H9 (cell line): ENCODE measurements around the gene SPPL3. TPM values are rescaled to one million over a fixed set of nuclear protein-coding genes. Genes with fewer than 3 reads are reported as not detected.

Experiments
- DNase-seq: peaks from one replicate; pipeline ENCODE4 v3.0.0-alpha.2; 2017
- H2AFZ ChIP-seq: one replicate; pipeline ENCODE4 v1.6.1; 2013; ENCODE audit warnings: mild to moderate bottlenecking, low read length, control low read depth, moderate library complexity
- H2AK5ac ChIP-seq: 2 replicates; pipeline ENCODE4 v1.6.1; 2013; ENCODE audit warnings: low read length, control low read depth, mixed read lengths; ENCODE audit not compliant: insufficient read length
- H2BK120ac ChIP-seq: one replicate; pipeline ENCODE4 v1.6.1; 2013; ENCODE audit warnings: low read depth, mild to moderate bottlenecking, low read length, control low read depth, inconsistent platforms; ENCODE audit not compliant: poor library complexity, severe bottlenecking
- H2BK12ac ChIP-seq: 2 replicates; pipeline ENCODE4 v1.6.1; 2013; ENCODE audit warnings: low read length, control low read depth, mixed read lengths, low read depth; ENCODE audit not compliant: insufficient read length
- H2BK15ac ChIP-seq: 2 replicates; pipeline ENCODE4 v1.6.1; 2013; ENCODE audit warnings: low read depth, low read length, control low read depth
- H2BK20ac ChIP-seq: one replicate; pipeline ENCODE4 v1.6.1; 2013; ENCODE audit warnings: low read depth, mild to moderate bottlenecking, low read length, control low read depth, inconsistent platforms; ENCODE audit not compliant: poor library complexity, severe bottlenecking
- H2BK5ac ChIP-seq: 2 replicates; pipeline ENCODE4 v1.6.1; 2013; ENCODE audit warnings: low read length, control low read depth, mixed read lengths; ENCODE audit not compliant: insufficient read length
- H3K14ac ChIP-seq: 2 replicates; pipeline ENCODE4 v1.6.1; 2013; ENCODE audit warnings: low read length, control low read depth; ENCODE audit not compliant: insufficient read depth
- H3K18ac ChIP-seq: 2 replicates; pipeline ENCODE4 v1.6.1; 2013; ENCODE audit warnings: low read depth, mild to moderate bottlenecking, mixed read lengths, low read length, control low read depth; ENCODE audit not compliant: insufficient read length
- H3K23ac ChIP-seq: 2 replicates; pipeline ENCODE4 v1.6.1; 2013; ENCODE audit warnings: low read length, control low read depth, mixed read lengths, low read depth; ENCODE audit not compliant: insufficient read length
- H3K23me2 ChIP-seq: 2 replicates; pipeline ENCODE4 v1.6.1; 2013; ENCODE audit warnings: low read depth, mild to moderate bottlenecking, mixed read lengths, low read length, control low read depth; ENCODE audit not compliant: insufficient read length, poor library complexity, severe bottlenecking
- H3K27ac ChIP-seq: 2 replicates; pipeline ENCODE4 v1.5.1; 2013; ENCODE audit warnings: low read length, control low read depth, mixed read lengths, low read depth; ENCODE audit not compliant: insufficient read length
- H3K27me3 ChIP-seq: 2 replicates; pipeline ENCODE4 v1.6.1; 2013; ENCODE audit warnings: low read length, control low read depth, inconsistent platforms; ENCODE audit not compliant: insufficient read depth
- H3K4ac ChIP-seq: 2 replicates; pipeline ENCODE4 v1.6.1; 2013; ENCODE audit warnings: low read depth, mild to moderate bottlenecking, control low read depth, inconsistent platforms, low read length, moderate library complexity
- H3K4me1 ChIP-seq: 2 replicates; pipeline ENCODE4 v1.6.1; 2013; ENCODE audit warnings: low read length, control low read depth, inconsistent platforms; ENCODE audit not compliant: insufficient read depth
- H3K4me2 ChIP-seq: 2 replicates; pipeline ENCODE4 v1.6.1; 2013; ENCODE audit warnings: low read length, control low read depth, mixed read lengths; ENCODE audit not compliant: insufficient read length, insufficient read depth
- H3K56ac ChIP-seq: 2 replicates; pipeline ENCODE4 v1.6.1; 2013; ENCODE audit warnings: low read depth, mild to moderate bottlenecking, mixed read lengths, low read length, control low read depth; ENCODE audit not compliant: insufficient read length
- H3K79me1 ChIP-seq: 2 replicates; pipeline ENCODE4 v1.6.1; 2013; ENCODE audit warnings: low read depth, mild to moderate bottlenecking, moderate library complexity, low read length, control low read depth, inconsistent platforms; ENCODE audit not compliant: insufficient read depth, poor library complexity, severe bottlenecking
- H3K79me2 ChIP-seq: 2 replicates; pipeline ENCODE4 v1.6.1; 2013; ENCODE audit warnings: low read length, control low read depth, inconsistent platforms; ENCODE audit not compliant: insufficient read depth
- H3K9ac ChIP-seq: 2 replicates; pipeline ENCODE4 v1.6.1; 2013; ENCODE audit warnings: low read length, control low read depth, mixed read lengths; ENCODE audit not compliant: insufficient read length; ENCODE audit errors: extremely low read depth
- H3K9me3 ChIP-seq: one replicate; pipeline ENCODE4 v1.6.1; 2013; ENCODE audit warnings: low read depth, low read length, inconsistent platforms; ENCODE audit not compliant: control insufficient read depth
- H3T11ph ChIP-seq: one replicate; pipeline ENCODE4 v1.6.1; 2013; ENCODE audit warnings: mild to moderate bottlenecking, low read length, control low read depth, inconsistent platforms
- H4K20me1 ChIP-seq: one replicate; pipeline ENCODE4 v1.6.1; 2013; ENCODE audit not compliant: control insufficient read depth, insufficient read length, insufficient read depth
- H4K5ac ChIP-seq: 2 replicates; pipeline ENCODE4 v1.6.1; 2013; ENCODE audit warnings: low read depth, mild to moderate bottlenecking, mixed read lengths, low read length, control low read depth; ENCODE audit not compliant: insufficient read length
- H4K8ac ChIP-seq: replicated peaks from 2 replicates; pipeline ENCODE4 v1.6.1; 2013; ENCODE audit warnings: low read length, control low read depth, mixed read lengths, low read depth; ENCODE audit not compliant: insufficient read length
- H4K91ac ChIP-seq: 2 replicates; pipeline ENCODE4 v1.6.1; 2013; ENCODE audit warnings: low read depth, mild to moderate bottlenecking, moderate library complexity, mixed read lengths, low read length, control low read depth; ENCODE audit not compliant: insufficient read length
- H3K27ac Mint-ChIP-seq, 3 experiments: 2 replicates in 2 of 3; 3 replicates in 1 of 3; pipeline ENCODE4 v1.8.0; 2020 to 2021; ENCODE audit warnings: mixed read lengths in 3 of 3, mild to moderate bottlenecking in 1 of 3, moderate library complexity in 1 of 3
- H3K27me3 Mint-ChIP-seq: 2 replicates; pipeline ENCODE4 v1.8.0; 2021; ENCODE audit warnings: low read depth, mild to moderate bottlenecking, moderate library complexity, mixed read lengths
- H3K36me3 Mint-ChIP-seq, 3 experiments: 2 replicates in 2 of 3; 3 replicates in 1 of 3; pipeline ENCODE4 v1.8.0; 2020 to 2021; ENCODE audit warnings: low read depth in 3 of 3, mixed read lengths in 3 of 3; ENCODE audit not compliant: insufficient read depth in 1 of 3
- H3K4me1 Mint-ChIP-seq, 2 experiments: 2 replicates each; pipeline ENCODE4 v1.8.0; 2020; ENCODE audit warnings: mixed read lengths in 2 of 2
- H3K4me3 Mint-ChIP-seq, 2 experiments: 2 replicates in 1 of 2; 3 replicates in 1 of 2; pipeline ENCODE4 v1.8.0; 2020 to 2021; ENCODE audit warnings: mild to moderate bottlenecking in 2 of 2, mixed read lengths in 2 of 2, moderate library complexity in 1 of 2
- H3K9me3 Mint-ChIP-seq, 2 experiments: 2 replicates in 1 of 2; 3 replicates in 1 of 2; pipeline ENCODE4 v1.8.0; 2020; ENCODE audit warnings: mild to moderate bottlenecking in 2 of 2, mixed read lengths in 2 of 2, moderate library complexity in 1 of 2
- CTCF ChIP-seq: fragments of 200-600 bp; sonication (generic); conservative IDR thresholded peaks from 3 replicates; pipeline ENCODE4 v1.8.0; 2021; ENCODE audit warnings: antibody characterized with exemption, mild to moderate bottlenecking
- WGBS: extraction: QIAGEN DNeasy Blood & Tissue Kit; methylation state at CpG from one replicate; pipeline ENCODE4 v1.1.7; 2013; ENCODE audit warnings: missing lambda C conversion rate, low lambda C conversion rate, mixed read lengths; ENCODE audit not compliant: insufficient read length; ENCODE audit errors: extremely low coverage; 5-methylcytosine and 5-hydroxymethylcytosine counted together
- total RNA-seq: library from RNA; stranded (reverse); gene quantifications from 2 replicates; pipeline ENCODE4 v1.2.1, GENCODE V29; 2021

The SPPL3 gene
- total RNA-seq, 1 experiment from 2014 or later: 46.3 TPM

GRCh38 chr12:120724720-120725119 is 179.4 kb downstream of the SPPL3 start:
- peaks cover 7% of the 10 kb centered on the region; the same call in 1 of the 2 replicates for H3K27me3 Mint-ChIP-seq
- Histone ChIP-seq H2BK15ac (no peak overlapping the region), H3K9ac (no peak overlapping the region), H2BK120ac (no peak overlapping the region), H4K5ac (no peak overlapping the region), H4K8ac (no peak overlapping the region), H2BK5ac (no peak overlapping the region), H3K4ac (no peak overlapping the region), H3K23me2 (peaks cover 5% of the 10 kb centered on the region), H3K27ac (no peak overlapping the region), H2AFZ (no peak overlapping the region), H3K18ac (no peak overlapping the region), H4K20me1 (no peaks in the 10 kb centered on the region), H2AK5ac (no peak overlapping the region), H2BK12ac (no peak overlapping the region), H3K4me1 (no peaks in the 10 kb centered on the region), H3K14ac (no peak overlapping the region), H3T11ph (no peak overlapping the region), H3K9me3 (no peaks in the 10 kb centered on the region), H3K27me3 (no peaks in the 10 kb centered on the region), H3K23ac (no peak overlapping the region), H2BK20ac (no peak overlapping the region), H3K56ac (no peak overlapping the region), H3K4me2 (peak overlapping the region; percentile 73), H4K91ac (no peak overlapping the region), H3K79me2 (0 out of 2 replicates have a peak, but pooled peaks cover 2% of the 10 kb centered on the region), H3K79me1 (no peaks in the 10 kb centered on the region)
- DNase-seq: no peak
- peak overlapping the region; percentile 79 to 86 for H3K4me3 Mint-ChIP-seq
- H3K9me3 Mint-ChIP-seq: no peaks in the 10 kb centered on the region; a peak in 1 of 5 replicates
- no CpG with 5 or more reads among the region's 5 CpGs for WGBS
- TF ChIP-seq CTCF: no peak
- H3K36me3 Mint-ChIP-seq: peaks cover 17 to 53% (median 50%) of the 10 kb centered on the region in 3 experiments
- peaks cover 14 to 17% of the 10 kb centered on the region in 2 experiments for H3K4me1 Mint-ChIP-seq
- no peak overlapping the region; a peak in 2 of 7 replicates for H3K27ac Mint-ChIP-seq
